ENCODE measurements around the gene AGBL1. TPM values are rescaled to one million over a fixed set of nuclear protein-coding genes. Genes with fewer than 3 reads are reported as not detected.

The AGBL1 gene
- total and polyA plus RNA-seq, 2 experiments from 2014 or later, result 0.03 TPM; not detected in 1

DNA sequence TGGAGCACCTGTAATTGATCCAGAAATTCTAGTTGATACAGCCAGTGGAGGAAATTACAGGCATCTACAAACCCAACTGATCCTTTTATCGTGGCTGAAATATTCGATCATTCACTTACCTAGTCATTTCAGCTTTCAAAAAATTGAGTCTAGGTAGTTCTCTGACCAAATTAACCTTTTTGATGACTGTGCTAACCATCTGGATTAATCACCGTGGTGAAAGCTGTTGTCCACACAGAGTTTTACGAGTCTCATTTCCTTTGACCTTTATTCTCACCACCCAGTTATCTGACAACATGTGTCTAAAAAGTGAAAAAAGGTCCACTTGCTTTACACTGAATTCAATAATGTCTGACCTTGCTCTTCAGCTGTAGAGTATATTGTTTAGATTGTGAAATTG, 354.3 kb downstream of the AGBL1 start:
- DNase-seq (ENCODE audit: low spot score) (no peak), ATAC-seq (no peak)
- no peaks in the 10 kb centered on the region for H3F3A ChIP-seq (replicated peaks; ENCODE audit: low read depth)
- H3K36me3 Mint-ChIP-seq (ENCODE audit: low read depth), result no peaks in the 10 kb centered on the region
- H3K4me3 Mint-ChIP-seq, result no peak overlapping the region
- no peaks in the 10 kb centered on the region for H3K36me3 ChIP-seq (ENCODE audit: insufficient read depth)
- 0 out of 2 replicates have a peak, but pooled peaks cover 6% of the 10 kb centered on the region for H3K9me2 ChIP-seq (ENCODE audit: insufficient read depth)
- H3K27ac ChIP-seq (ENCODE audit: low read depth), result no peak overlapping the region
- no peak overlapping the region for H3K4me3 ChIP-seq
- H3K4me1 Mint-ChIP-seq, result no peaks in the 10 kb centered on the region
- no peaks in the 10 kb centered on the region for H3K27me3 ChIP-seq (ENCODE audit: insufficient read depth)
- no peaks in the 10 kb centered on the region for H3K9me3 Mint-ChIP-seq
- H3K4me2 ChIP-seq, result no peak overlapping the region
- H4K20me1 ChIP-seq (replicated peaks; ENCODE audit: insufficient read depth), result no peaks in the 10 kb centered on the region
- TF ChIP-seq JUNB (IDR thresholded peaks at IDR 0.05; ENCODE audit: unreplicated experiment) (no peak), CREB1 (CRISPR knock-in tag; IDR thresholded peaks at IDR 0.05; ENCODE audit: low read depth) (no peak), ZNF331 (CRISPR knock-in tag; IDR thresholded peaks at IDR 0.05; ENCODE audit: low read depth) (no peak), STAT1 (IDR thresholded peaks at IDR 0.05; ENCODE audit: unreplicated experiment) (no peak), POLR2AphosphoS5 (IDR thresholded peaks at IDR 0.05; ENCODE audit: low read depth) (no peak), NANOG (IDR thresholded peaks at IDR 0.05; ENCODE audit: borderline replicate concordance) (no peak)
- TF ChIP-seq, protein P1, sequence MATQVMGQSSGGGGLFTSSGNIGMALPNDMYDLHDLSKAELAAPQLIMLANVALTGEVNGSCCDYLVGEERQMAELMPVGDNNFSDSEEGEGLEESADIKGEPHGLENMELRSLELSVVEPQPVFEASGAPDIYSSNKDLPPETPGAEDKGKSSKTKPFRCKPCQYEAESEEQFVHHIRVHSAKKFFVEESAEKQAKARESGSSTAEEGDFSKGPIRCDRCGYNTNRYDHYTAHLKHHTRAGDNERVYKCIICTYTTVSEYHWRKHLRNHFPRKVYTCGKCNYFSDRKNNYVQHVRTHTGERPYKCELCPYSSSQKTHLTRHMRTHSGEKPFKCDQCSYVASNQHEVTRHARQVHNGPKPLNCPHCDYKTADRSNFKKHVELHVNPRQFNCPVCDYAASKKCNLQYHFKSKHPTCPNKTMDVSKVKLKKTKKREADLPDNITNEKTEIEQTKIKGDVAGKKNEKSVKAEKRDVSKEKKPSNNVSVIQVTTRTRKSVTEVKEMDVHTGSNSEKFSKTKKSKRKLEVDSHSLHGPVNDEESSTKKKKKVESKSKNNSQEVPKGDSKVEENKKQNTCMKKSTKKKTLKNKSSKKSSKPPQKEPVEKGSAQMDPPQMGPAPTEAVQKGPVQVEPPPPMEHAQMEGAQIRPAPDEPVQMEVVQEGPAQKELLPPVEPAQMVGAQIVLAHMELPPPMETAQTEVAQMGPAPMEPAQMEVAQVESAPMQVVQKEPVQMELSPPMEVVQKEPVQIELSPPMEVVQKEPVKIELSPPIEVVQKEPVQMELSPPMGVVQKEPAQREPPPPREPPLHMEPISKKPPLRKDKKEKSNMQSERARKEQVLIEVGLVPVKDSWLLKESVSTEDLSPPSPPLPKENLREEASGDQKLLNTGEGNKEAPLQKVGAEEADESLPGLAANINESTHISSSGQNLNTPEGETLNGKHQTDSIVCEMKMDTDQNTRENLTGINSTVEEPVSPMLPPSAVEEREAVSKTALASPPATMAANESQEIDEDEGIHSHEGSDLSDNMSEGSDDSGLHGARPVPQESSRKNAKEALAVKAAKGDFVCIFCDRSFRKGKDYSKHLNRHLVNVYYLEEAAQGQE (IDR thresholded peaks at IDR 0.05; ENCODE audit: unreplicated experiment), result no peak
- TF ChIP-seq, protein P2, sequence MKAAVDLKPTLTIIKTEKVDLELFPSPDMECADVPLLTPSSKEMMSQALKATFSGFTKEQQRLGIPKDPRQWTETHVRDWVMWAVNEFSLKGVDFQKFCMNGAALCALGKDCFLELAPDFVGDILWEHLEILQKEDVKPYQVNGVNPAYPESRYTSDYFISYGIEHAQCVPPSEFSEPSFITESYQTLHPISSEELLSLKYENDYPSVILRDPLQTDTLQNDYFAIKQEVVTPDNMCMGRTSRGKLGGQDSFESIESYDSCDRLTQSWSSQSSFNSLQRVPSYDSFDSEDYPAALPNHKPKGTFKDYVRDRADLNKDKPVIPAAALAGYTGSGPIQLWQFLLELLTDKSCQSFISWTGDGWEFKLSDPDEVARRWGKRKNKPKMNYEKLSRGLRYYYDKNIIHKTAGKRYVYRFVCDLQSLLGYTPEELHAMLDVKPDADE (IDR thresholded peaks at IDR 0.05), result no peak
- no peaks in the 10 kb centered on the region for H3K79me2 ChIP-seq (replicated peaks; ENCODE audit: insufficient read depth)
- no peaks in the 10 kb centered on the region for H3K4me1 ChIP-seq (ENCODE audit: insufficient read depth)
- H3K27me3 Mint-ChIP-seq (ENCODE audit: insufficient read depth, low read depth, poor library complexity), result peaks cover 2% of the 10 kb centered on the region
- H3K27ac Mint-ChIP-seq, result no peak overlapping the region
- no peak overlapping the region for H2AFZ ChIP-seq

DNA sequence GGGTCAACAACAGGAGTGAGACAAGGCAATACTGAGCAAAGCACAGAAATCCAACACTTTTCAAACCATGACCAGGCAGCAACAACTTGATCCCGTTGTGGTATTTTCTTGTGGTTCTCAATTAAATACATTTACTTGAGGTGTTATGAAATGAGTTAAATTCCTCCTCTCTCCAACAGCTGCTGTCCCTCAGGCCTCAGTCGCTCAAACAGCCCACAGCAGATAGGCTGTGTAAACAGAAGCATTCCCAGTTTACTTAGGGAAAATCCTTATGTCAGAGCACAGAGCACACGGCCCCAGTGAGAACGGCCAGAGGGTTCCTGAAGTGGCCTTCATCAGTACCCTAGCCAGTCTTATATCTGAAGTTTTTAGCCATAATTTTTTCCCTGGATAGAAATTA, 359.9 kb downstream of the AGBL1 start:
- H3K4me3 Mint-ChIP-seq, result no peak overlapping the region
- Histone ChIP-seq H3K4me1 (ENCODE audit: insufficient read depth) (no peaks in the 10 kb centered on the region), H3K4me2 (no peak overlapping the region), H3F3A (replicated peaks; ENCODE audit: low read depth) (no peaks in the 10 kb centered on the region), H4K20me1 (replicated peaks; ENCODE audit: insufficient read depth) (no peaks in the 10 kb centered on the region), H3K36me3 (ENCODE audit: insufficient read depth) (no peaks in the 10 kb centered on the region), H3K79me2 (replicated peaks; ENCODE audit: insufficient read depth) (no peaks in the 10 kb centered on the region), H3K27ac (ENCODE audit: low read depth) (no peak overlapping the region), H3K9me2 (ENCODE audit: insufficient read depth) (no peaks in the 10 kb centered on the region; the same call in 1 of the 2 replicates), H3K27me3 (ENCODE audit: insufficient read depth) (no peaks in the 10 kb centered on the region), H3K4me3 (no peak overlapping the region), H2AFZ (no peak overlapping the region)
- H3K27me3 Mint-ChIP-seq (ENCODE audit: insufficient read depth, low read depth, poor library complexity), result no peaks in the 10 kb centered on the region
- no peaks in the 10 kb centered on the region for H3K4me1 Mint-ChIP-seq
- DNase-seq (ENCODE audit: low spot score) (no peak), ATAC-seq (no peak)
- TF ChIP-seq STAT1 (IDR thresholded peaks at IDR 0.05; ENCODE audit: unreplicated experiment) (no peak), EZH2phosphoT487 (IDR thresholded peaks at IDR 0.05; ENCODE audit: unreplicated experiment) (no peak), POLR2AphosphoS5 (IDR thresholded peaks at IDR 0.05; ENCODE audit: low read depth) (no peak), ZNF331 (CRISPR knock-in tag; IDR thresholded peaks at IDR 0.05; ENCODE audit: low read depth) (no peak)
- TF ChIP-seq, protein P3, sequence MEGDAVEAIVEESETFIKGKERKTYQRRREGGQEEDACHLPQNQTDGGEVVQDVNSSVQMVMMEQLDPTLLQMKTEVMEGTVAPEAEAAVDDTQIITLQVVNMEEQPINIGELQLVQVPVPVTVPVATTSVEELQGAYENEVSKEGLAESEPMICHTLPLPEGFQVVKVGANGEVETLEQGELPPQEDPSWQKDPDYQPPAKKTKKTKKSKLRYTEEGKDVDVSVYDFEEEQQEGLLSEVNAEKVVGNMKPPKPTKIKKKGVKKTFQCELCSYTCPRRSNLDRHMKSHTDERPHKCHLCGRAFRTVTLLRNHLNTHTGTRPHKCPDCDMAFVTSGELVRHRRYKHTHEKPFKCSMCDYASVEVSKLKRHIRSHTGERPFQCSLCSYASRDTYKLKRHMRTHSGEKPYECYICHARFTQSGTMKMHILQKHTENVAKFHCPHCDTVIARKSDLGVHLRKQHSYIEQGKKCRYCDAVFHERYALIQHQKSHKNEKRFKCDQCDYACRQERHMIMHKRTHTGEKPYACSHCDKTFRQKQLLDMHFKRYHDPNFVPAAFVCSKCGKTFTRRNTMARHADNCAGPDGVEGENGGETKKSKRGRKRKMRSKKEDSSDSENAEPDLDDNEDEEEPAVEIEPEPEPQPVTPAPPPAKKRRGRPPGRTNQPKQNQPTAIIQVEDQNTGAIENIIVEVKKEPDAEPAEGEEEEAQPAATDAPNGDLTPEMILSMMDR (conservative IDR thresholded peaks at IDR 0.05; ENCODE audit: low read depth in 2 of 2), result no peak
- no peaks in the 10 kb centered on the region for H3K36me3 Mint-ChIP-seq (ENCODE audit: low read depth)
- no peaks in the 10 kb centered on the region for H3K9me3 Mint-ChIP-seq
- no peak overlapping the region for H3K27ac Mint-ChIP-seq

Data from GM23338 (cell line).